OCI-M2 (cell line): Measurements from ENCODE around the gene CFAP100.

Experiments
- DNase-seq: peaks from one replicate; lab custom pipeline; 2025; ENCODE audit not compliant: unreplicated experiment; lab: John Stamatoyannopoulos, UW

CFAP100 gene

GRCh38 chr3:126399351-126399735 is 4.6 kb downstream of the CFAP100 start:
- no peak for DNase-seq

- DNase-seq: no peak
Observed at GRCh38 chr3:126399756-126400155, 5.0 kb downstream of the CFAP100 start.

GRCh38 chr3:126401611-126402160 is 7.0 kb downstream of the CFAP100 start:
- DNase-seq: no peak

GRCh38 chr3:126402178-126402577 is 7.5 kb downstream of the CFAP100 start:
- DNase-seq: no peak

- no peak for DNase-seq
Observed at GRCh38 chr3:126402666-126403302, 8.1 kb downstream of the CFAP100 start.

GRCh38 chr3:126406389-126407296 is 11.9 kb downstream of the CFAP100 start:
- no peak for DNase-seq

GRCh38 chr3:126407412-126408044 is 12.8 kb downstream of the CFAP100 start:
- DNase-seq: no peak

GRCh38 chr3:126408099-126408498 is 13.4 kb downstream of the CFAP100 start:
- DNase-seq: no peak

- DNase-seq: no peak
Observed at GRCh38 chr3:126412841-126413692, 18.4 kb downstream of the CFAP100 start.

GRCh38 chr3:126413693-126414080 is 19.0 kb downstream of the CFAP100 start:
- no peak for DNase-seq

- DNase-seq: no peak
Observed at GRCh38 chr3:126414406-126414805, 19.7 kb downstream of the CFAP100 start.

GRCh38 chr3:126414961-126415660 is 20.4 kb downstream of the CFAP100 start:
- no peak for DNase-seq

- DNase-seq: no peak
Observed at GRCh38 chr3:126415661-126416591, 21.2 kb downstream of the CFAP100 start.

GRCh38 chr3:126416943-126417342 is 22.2 kb downstream of the CFAP100 start:
- DNase-seq: no peak

- no peak for DNase-seq
Observed at GRCh38 chr3:126417515-126417914, 22.8 kb downstream of the CFAP100 start.

GRCh38 chr3:126417981-126418530 is 23.3 kb downstream of the CFAP100 start:
- DNase-seq: no peak

- no peak for DNase-seq
Observed at GRCh38 chr3:126418661-126419131, 24.0 kb downstream of the CFAP100 start.

GRCh38 chr3:126419151-126419703 is 24.5 kb downstream of the CFAP100 start:
- DNase-seq: no peak
